Stimulated activated naive CD8-positive, alpha-beta T cell treated with anti-CD3 and anti-CD28 coated beads, Interleukin-15, Interleukin-2, amounts not matched to agents 100 U/mL and 50 U/mL, for 24 hours (primary cell): Measurements from ENCODE around the gene IQGAP2.
"Not testable (repeated sequence)": the region's sequence is repeated elsewhere in the genome, so short reads cannot be mapped to it uniquely, and the experiment has no call there.

Experiments used
- ATAC-seq: fragments of 150-1000 bp; cut with Tn5 transposase; one replicate; pipeline ENCODE4 v1.10.0; 2021
- DNase-seq: peaks from one replicate; pipeline ENCODE4 v3.0.0; 2021

The IQGAP2 gene

DNA sequence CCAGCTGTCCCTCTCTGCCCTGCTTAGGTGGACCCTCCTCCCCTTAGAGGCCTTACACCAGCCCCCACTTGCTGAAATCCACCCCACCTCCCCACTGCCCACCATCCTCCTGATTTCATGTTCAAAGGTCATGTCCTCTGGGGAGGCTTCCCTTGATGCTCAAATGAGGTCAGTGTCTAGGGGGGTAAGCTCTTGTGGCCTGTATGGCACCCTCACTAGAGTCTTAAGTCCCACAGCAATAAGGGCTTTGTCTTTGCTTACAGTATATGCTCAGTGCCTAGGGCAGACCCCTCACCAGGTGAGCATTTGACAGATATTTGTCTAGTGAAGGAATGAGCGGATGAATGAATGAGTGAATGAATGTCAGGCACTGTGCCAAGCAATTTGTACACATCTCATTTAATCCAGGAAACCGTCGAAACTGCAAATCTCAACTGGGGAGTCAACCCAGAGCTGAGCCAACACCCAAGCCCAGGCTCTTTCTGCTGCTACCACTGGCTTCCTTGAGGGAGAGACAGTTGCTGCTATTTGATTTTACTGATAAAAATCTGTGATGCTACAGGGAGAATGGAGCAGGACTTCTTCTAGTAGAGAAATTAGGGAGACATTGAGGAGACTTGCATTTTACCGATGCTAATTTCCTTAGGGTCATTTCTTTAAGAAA lies 101.9 kb downstream of the IQGAP2 start:
- no peak for ATAC-seq

DNA sequence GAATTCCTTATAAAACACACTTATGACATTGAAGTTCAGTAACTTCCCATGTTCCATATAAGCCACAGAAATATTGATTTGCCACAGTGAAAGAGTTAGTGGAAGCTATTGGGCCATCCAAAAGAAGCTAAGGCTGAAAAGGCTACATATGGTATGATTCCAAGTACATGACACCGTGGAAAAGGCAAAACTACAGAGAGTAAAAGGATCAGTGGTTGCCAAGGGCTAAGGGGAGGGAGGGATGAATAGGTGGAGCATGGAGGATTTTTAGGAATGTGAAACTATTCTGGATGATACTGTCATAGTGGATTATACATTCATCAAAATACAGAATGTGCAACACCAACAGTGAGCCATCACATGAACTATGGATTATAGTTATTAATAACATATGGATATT lies 110.4 kb downstream of the IQGAP2 start:
- ATAC-seq: no peak
- no peak for DNase-seq

More for the DNA sequence above, 101.9 kb downstream of the IQGAP2 start:
- DNase-seq: no peak

GRCh38 chr5:76514292-76514691 lies 111.2 kb downstream of the IQGAP2 start:
- DNase-seq (no peak), ATAC-seq (no peak)

DNA sequence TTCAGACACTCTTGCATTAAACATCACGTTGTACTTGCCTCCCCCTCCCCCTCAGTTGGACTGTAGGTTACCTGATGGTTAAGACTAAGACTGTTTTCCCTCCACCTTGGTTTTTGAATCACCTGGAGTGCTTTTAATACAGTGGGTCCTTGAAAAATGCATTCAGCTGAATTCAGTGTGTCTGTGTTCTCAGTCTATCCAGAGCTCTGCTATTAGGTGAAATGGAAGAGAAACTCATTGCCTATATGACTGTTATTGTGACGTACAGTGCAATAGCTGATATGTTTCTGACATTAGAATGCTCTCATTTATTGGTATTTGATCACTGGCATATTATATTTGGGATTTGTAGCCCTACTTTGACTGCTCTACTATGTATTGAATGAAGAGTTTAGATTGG lies 111.6 kb downstream of the IQGAP2 start:
- DNase-seq (no peak), ATAC-seq (no peak)

GRCh38 chr5:76517334-76517733 lies 114.2 kb downstream of the IQGAP2 start:
- no peak for ATAC-seq

DNA sequence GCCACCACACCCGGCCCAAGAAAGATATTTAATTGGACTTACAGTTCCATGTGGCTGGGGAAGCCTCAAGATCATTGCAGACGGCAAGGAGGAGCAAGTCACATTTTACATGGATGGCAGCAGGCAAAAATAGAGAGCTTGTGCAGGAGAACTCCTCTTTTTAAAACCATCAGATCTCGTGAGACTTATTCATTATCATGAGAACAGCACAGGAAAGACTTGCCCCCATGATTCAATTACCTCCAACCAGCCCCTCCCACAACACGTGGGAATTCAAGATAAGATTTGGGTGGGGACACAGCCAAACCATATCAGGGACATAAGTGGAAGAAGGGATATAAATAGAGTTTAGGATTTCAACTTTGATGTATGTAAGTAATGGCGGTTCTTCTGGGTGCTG lies 115.2 kb downstream of the IQGAP2 start:
- not testable (repeated sequence) for DNase-seq, ATAC-seq

More at GRCh38 chr5:76517334-76517733, 114.2 kb downstream of the IQGAP2 start:
- DNase-seq: no peak

DNA sequence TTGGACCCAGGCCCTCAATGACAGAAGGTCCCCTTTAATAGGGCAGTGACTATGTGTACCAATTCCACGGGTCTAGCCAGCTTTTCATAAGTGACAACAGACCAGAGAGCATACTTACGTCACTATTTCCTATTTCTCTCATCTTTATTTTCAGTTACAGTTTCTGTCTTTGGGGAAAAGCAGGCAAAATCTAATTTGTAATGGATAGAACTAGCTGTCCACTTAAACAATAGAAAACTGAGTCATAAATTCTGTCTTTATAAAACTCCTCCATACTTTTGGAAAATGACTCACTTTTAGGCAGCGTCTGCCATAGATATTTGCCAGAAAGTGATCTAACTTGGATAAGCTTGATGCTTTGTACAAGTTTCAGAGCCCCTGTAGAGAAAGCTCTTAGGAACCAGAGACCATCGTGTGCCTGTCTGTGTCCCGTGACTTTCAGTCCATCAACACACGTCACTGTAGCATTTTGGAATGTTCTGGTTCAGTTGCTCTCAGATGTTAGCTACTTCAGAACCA lies 118.2 kb downstream of the IQGAP2 start:
- DNase-seq (no peak), ATAC-seq (peak; percentile 94)

GRCh38 chr5:76522103-76522935 lies 119.2 kb downstream of the IQGAP2 start:
- DNase-seq (no peak), ATAC-seq (no peak)

DNA sequence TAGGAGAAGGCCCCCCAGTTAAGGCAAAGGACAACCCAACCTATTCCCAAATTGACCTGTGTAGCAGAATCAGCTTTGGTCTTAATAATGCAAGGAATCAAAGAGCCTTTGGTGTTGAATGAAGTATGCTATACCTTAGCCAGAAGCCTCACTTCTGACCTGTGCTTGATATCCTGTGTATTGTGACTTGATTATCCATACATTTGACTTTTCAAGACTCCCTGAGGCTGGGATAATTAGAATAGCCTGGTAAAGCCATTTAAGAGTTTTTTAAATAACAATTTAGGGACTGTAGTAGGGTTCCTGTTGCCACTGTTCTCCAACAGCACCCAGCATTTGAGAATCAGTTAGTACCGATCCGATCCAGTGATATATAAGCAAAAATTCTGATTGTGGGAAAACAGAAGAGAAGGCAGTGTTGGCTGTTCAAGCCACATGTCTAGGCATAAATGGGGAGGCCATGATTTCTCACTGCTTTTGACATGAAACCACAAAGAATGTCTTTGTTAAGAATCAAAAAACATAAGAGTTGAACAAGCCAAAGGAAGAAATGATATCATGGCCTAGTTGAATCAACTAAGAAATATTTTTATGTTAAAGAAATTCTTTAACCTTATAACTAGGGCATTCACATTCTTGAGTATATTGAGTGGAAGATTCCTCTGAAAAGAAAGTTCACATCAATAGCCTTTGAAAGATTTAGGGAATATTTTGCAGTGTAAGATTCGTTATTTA lies 121.2 kb downstream of the IQGAP2 start:
- no peak for ATAC-seq
- DNase-seq: no peak

DNA sequence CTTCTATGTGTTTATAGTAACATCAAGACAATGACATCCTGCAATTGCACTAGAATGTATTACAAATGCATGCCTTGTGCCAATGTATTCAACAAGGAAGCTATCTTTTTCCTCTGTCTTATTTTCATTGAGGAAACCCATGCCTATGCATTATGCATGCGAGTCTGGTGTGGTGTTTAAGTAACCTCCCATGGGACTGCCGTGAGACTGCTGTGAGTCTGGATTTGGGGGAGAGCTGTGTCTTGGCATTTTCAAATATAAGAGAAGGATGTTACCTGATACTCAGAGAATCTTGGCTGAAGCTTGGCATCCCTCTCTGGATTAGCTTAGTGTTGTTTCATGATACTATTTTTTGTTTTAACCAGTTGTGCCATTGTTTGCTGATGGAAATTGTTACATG lies 121.8 kb downstream of the IQGAP2 start:
- ATAC-seq: no peak
- no peak for DNase-seq

- ATAC-seq (no peak), DNase-seq (no peak)
These were observed 122.9 kb downstream of the IQGAP2 start for GRCh38 chr5:76525956-76526355.

DNA sequence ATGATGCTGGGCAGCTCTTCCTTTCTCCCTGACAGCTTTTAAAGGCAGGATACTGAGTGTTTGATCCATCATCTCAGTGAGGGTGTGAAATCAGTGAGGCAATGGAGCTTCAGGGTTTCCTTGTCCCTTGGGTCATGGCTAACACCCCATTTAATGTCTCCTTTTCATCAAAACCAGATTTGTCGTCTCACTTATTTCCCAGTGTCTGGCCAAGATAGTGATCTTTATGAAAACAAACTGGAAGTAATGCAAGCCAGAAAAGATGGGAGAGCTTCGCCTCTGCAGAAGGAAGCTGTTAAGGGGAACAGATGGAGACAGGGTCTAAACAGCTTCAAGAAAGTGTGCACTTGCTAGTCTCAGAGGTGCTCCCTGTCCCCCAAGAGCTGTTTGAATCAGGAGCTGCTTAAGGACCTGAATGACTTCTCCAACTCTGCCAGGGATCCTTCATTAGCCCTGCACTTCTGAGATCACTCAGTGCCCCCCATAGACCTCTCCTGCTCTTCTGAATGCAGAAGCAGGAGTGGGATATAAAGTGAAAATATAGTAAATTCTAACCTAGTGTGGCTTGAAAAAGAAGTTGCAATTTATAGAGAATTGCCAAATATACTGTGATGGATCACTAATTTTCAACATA lies 124.0 kb downstream of the IQGAP2 start:
- no peak for DNase-seq

GRCh38 chr5:76527685-76528161 lies 124.6 kb downstream of the IQGAP2 start:
- ATAC-seq (no peak), DNase-seq (no peak)

More for the DNA sequence above, 124.0 kb downstream of the IQGAP2 start:
- no peak for ATAC-seq

- ATAC-seq (peak; percentile 79), DNase-seq (no peak)
These were observed 125.7 kb downstream of the IQGAP2 start for GRCh38 chr5:76528547-76529331.

DNA sequence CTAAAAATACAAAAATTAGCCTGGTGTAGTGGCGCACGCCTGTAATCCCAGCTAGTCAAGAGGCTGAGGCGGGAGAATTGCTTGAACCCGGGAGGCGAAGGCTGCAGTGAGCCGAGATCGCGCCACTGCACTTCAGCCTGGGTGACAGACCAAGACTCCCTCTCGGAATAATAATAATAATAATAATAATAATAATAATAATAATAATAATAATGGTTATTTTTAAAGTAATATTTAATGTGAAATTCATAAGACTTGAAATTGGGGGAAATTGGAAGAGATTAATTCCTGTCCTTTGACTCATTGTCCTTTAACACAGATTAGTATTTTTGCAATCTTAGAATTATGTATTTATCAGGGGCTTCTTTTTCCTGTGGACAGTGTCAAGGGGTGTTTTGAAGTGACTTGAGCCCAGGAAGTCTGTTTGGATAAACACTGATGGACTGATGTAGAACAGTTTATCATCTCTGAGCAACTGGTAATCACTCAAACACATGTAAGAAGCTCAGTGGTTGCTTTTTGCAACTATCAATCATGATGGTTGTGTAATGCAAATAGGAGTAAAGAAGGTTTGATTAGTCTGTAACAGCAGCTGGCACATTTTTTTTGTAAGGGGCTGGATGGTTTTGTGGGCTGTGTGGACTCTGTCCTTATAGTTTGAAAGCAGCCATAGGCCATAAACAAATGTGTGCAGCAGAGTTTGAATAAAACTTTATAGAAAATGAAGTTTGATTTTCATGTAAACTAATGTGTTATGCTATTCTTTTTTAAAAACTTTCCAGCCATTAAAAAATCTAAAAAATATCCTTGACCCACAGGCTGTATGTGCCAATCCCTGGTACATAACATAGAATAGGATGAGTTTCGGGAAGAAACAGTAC lies 126.6 kb downstream of the IQGAP2 start:
- no peak for ATAC-seq
- no peak for DNase-seq

DNA sequence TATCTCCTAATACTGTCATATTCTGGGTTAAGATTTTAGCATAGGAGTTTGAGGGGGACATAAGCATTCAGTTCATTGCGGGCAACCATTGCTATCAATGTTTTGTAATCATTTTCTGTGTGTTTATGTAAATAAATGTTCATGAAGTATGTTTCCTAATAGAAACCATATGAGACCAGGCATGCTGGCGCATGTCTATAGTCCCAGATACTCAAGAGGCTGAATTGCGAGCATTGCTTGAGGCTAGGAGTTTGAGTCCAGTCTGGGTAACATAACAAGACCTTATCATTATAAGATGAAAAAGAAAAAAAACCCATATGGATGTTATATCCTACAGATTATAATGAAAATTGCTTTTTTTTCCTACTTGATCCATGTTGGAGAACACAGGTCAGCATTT lies 129.0 kb downstream of the IQGAP2 start:
- ATAC-seq (no peak), DNase-seq (no peak)

- DNase-seq (no peak), ATAC-seq (no peak)
These were observed 129.9 kb downstream of the IQGAP2 start for GRCh38 chr5:76532973-76533372.

DNA sequence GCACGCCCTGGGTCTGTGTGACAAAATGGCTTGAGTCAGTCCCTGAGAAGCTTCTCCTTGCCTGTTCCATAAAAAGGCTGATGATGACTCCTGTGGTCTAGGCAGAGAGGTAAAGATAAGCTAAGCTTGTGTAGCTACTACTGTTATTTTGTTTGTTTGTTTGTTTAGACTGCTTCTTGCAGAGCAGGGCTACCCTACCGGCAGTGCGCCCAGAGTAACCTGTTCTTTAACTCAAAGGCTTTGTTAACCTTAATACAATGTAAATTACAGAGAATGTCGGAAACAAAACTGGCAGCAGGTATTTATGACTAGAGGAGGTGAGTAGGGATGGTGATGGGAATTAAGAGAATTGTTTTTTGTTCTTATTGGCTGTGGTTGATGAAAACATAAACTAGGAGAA lies 132.5 kb downstream of the IQGAP2 start:
- DNase-seq (no peak), ATAC-seq (no peak)

DNA sequence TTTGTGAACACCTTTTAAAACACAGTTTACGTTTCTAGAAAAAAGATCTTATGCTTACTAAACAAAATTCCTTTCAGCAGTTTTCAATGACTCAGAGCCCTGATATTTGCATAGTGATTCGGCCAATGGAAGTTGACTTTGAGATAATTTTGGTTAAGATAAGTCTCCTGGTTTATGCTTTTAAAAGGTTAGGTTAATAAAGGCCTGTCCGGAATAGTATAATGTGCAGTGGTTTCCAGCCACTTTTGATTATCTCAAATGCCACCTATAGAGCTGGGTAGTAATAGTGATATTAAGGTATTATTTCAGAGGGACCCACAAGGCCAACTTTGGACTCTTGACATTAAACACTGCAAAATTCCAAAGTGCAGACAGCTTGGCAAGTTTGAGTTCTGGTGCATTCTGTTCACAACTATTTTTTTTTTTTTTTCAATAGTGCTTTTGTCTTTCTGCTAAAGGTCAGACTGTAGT lies 134.0 kb downstream of the IQGAP2 start:
- no peak for ATAC-seq
- DNase-seq: no peak

DNA sequence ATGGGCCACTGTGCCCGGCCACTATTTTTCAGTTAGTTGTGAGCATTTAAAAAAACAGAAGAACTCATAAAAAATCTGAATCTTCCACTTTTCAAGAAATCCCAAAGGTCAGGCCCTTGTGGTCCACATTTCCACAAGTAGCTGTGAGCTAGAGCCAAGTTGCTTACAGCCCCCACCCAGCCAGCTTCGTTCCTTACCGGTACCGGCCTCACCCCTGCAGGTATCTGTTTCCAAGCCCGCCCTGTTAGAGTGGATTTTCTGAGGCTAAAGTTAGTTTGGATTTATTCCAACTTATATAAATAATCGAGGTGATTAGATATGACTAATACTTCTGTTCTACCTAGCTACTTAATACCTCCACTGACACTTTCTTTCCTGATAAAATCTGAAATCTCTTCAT lies 139.2 kb downstream of the IQGAP2 start:
- DNase-seq (no peak), ATAC-seq (no peak)
